ENCODE results near the gene ITPR1.

ITPR1 gene

DNA sequence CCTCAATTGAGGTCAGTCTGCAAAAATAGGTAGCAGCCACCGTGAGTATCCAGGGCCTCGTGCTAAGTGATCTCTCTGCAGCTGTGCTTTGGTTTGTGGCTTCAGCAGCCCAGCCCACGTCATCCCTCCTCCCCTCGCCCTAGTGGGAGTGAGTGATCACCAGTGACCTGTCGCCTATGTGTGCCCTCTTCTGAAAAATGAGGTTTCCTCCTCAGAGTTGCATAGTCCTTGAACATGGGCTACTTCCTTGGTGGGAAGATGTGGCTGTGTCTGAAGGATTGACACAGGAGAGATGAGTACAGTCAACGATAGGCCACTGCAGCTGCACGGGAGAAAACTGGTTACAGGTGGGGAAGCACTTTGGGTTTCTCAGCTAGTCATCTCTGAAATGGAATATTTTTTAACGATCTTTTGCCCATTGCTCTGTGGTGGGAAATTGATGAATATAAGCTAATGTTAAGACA lies 341.3 kb downstream of the ITPR1 start:
- no peaks in the 10 kb centered on the region for H3K27me3 ChIP-seq (replicated peaks; ENCODE audit: control insufficient read depth, insufficient read depth, low read length)
- H3K9ac ChIP-seq (ENCODE audit: low read length): no peak overlapping the region
- H3K4me1 ChIP-seq (ENCODE audit: control insufficient read depth, insufficient read depth, low read length): peaks cover 6% of the 10 kb centered on the region
- no peak overlapping the region for H3K4me3 ChIP-seq (ENCODE audit: low read length)
- no peak for DNase-seq (ENCODE audit: low read depth)
- peaks cover 8% of the 10 kb centered on the region for H3K36me3 ChIP-seq (ENCODE audit: control insufficient read depth, insufficient read depth, low read length, severe bottlenecking)
- H3K9me3 ChIP-seq (ENCODE audit: control insufficient read depth, low read length): no peaks in the 10 kb centered on the region

DNA sequence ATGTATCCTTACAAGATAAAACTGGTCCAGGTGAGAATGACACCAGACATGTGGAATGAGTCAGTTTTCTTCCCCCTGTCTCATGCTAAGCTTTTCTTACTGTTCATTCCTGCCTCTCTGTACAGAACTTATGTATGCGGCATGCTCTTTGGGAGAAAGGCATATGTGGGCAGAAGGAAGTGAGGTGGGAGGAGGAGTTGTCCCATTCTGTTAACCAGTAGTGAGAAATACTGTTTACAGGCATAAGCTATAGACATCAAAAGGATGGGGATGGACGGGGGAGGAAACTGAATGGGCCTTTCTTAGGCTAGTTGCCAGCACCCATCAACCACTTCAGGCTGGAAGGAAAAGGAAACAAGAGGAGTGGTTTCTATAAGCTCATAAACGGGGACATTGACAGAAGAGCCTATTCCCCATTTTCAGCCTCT lies 342.5 kb downstream of the ITPR1 start:
- no peaks in the 10 kb centered on the region for H3K9me3 ChIP-seq (ENCODE audit: control insufficient read depth, low read length)
- H3K4me3 ChIP-seq (ENCODE audit: low read length): no peak overlapping the region
- H3K36me3 ChIP-seq (ENCODE audit: control insufficient read depth, insufficient read depth, low read length, severe bottlenecking): peaks cover 8% of the 10 kb centered on the region
- H3K9ac ChIP-seq (ENCODE audit: low read length): no peak overlapping the region
- no peak for DNase-seq (ENCODE audit: low read depth)
- H3K4me1 ChIP-seq (ENCODE audit: control insufficient read depth, insufficient read depth, low read length): peaks cover 6% of the 10 kb centered on the region
- no peaks in the 10 kb centered on the region for H3K27me3 ChIP-seq (replicated peaks; ENCODE audit: control insufficient read depth, insufficient read depth, low read length)

DNA sequence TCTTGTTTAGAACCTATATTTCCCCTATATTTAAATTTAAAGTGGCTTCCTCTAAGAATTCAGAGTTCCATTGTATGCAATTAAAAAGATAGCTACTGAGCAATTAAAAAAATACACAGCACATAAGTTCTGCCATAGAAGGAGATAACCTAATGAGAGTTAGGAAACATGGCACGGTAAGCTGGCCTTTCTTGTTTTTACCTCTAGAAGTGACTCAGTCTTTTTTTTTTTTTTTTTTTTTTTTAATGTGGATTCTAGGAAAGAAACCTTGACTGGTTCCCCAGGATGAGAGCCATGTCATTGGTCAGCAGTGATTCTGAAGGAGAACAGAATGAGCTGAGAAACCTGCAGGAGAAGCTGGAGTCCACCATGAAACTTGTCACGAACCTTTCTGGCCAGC lies 343.4 kb downstream of the ITPR1 start:
- no peaks in the 10 kb centered on the region for H3K27me3 ChIP-seq (replicated peaks; ENCODE audit: control insufficient read depth, insufficient read depth, low read length)
- no peaks in the 10 kb centered on the region for H3K9me3 ChIP-seq (ENCODE audit: control insufficient read depth, low read length)
- no peaks in the 10 kb centered on the region for H3K4me1 ChIP-seq (ENCODE audit: control insufficient read depth, insufficient read depth, low read length)
- no peak overlapping the region for H3K9ac ChIP-seq (ENCODE audit: low read length)
- no peak for DNase-seq (ENCODE audit: low read depth)
- peaks cover 8% of the 10 kb centered on the region for H3K36me3 ChIP-seq (ENCODE audit: control insufficient read depth, insufficient read depth, low read length, severe bottlenecking)
- no peak overlapping the region for H3K4me3 ChIP-seq (ENCODE audit: low read length)

DNA sequence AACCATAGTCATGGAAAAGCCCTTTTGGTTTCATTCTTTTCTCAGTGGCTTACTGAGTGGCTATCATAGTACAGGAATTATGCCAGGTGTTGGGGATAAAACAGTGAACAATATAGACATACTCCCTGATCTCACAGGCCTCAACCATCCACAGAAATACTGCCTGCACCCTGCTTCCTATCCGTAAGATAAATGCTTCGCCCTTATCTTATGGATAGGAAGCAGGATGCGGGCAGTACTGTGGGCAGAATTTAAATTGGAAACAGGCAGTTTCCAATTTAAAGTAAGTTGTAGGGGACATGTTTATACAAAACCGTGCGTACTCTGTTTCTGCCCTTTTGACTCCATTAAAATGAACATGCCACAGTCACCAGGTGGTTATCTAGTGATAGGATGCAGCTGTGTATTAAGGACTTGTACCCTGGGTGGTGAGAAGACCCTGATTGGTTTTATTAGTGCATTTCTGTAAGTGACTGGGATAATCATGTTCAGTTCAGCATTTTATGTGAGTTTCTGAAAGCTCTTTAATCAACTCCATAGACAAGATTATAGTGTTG lies 344.3 kb downstream of the ITPR1 start:
- Histone ChIP-seq H3K9ac (ENCODE audit: low read length) (no peak overlapping the region), H3K36me3 (ENCODE audit: control insufficient read depth, insufficient read depth, low read length, severe bottlenecking) (peaks cover 8% of the 10 kb centered on the region), H3K27me3 (replicated peaks; ENCODE audit: control insufficient read depth, insufficient read depth, low read length) (no peaks in the 10 kb centered on the region), H3K4me3 (ENCODE audit: low read length) (no peak overlapping the region), H3K4me1 (ENCODE audit: control insufficient read depth, insufficient read depth, low read length) (no peaks in the 10 kb centered on the region), H3K9me3 (ENCODE audit: control insufficient read depth, low read length) (no peaks in the 10 kb centered on the region)
- no peak for DNase-seq (ENCODE audit: low read depth)

DNA sequence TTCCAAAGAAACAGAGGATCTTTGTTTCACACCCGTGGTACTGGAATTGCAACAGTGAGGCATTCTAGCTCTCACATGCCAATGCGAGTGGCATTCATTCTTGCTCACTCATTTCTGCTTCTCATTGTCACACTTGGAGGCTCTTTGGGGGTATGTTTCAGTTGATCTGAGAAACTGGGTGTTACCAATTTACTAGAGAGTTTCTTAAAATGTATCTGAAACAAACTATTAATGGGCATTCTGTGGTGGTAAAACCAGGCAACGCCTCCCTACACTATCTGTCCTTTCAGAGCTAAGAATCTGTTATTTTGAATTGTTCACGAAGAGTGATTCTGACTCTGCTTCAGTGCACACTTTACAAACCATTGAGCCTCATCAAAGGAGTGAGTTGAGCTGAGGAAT lies 345.5 kb downstream of the ITPR1 start:
- Histone ChIP-seq H3K36me3 (ENCODE audit: control insufficient read depth, insufficient read depth, low read length, severe bottlenecking) (peaks cover 8% of the 10 kb centered on the region), H3K27me3 (replicated peaks; ENCODE audit: control insufficient read depth, insufficient read depth, low read length) (no peaks in the 10 kb centered on the region), H3K9ac (ENCODE audit: low read length) (no peak overlapping the region), H3K4me1 (ENCODE audit: control insufficient read depth, insufficient read depth, low read length) (no peaks in the 10 kb centered on the region), H3K4me3 (ENCODE audit: low read length) (no peak overlapping the region), H3K9me3 (ENCODE audit: control insufficient read depth, low read length) (no peaks in the 10 kb centered on the region)
- DNase-seq (ENCODE audit: low read depth): no peak

DNA sequence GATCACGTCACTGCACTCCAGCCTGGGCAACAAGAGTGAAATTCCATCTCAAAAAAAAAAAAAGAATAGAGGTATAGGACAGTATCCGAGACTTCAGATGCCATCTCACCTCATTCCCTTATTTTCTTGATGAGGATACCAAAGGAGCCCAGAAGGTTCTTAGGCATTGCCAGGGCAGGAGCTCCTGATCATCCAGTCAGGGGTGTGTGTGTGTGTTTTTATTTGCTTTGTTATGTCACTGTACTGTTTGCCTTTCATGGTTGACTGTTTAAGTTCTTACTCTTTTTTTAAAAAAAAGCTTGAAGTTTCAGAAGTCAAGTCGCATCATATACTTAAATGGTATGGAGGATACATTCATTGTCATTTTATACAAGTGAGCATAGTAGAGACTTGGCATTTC lies 346.1 kb downstream of the ITPR1 start:
- peaks cover 8% of the 10 kb centered on the region for H3K36me3 ChIP-seq (ENCODE audit: control insufficient read depth, insufficient read depth, low read length, severe bottlenecking)
- no peaks in the 10 kb centered on the region for H3K9me3 ChIP-seq (ENCODE audit: control insufficient read depth, low read length)
- no peak for DNase-seq (ENCODE audit: low read depth)
- H3K4me1 ChIP-seq (ENCODE audit: control insufficient read depth, insufficient read depth, low read length): no peaks in the 10 kb centered on the region
- no peak overlapping the region for H3K4me3 ChIP-seq (ENCODE audit: low read length)
- no peaks in the 10 kb centered on the region for H3K27me3 ChIP-seq (replicated peaks; ENCODE audit: control insufficient read depth, insufficient read depth, low read length)
- no peak overlapping the region for H3K9ac ChIP-seq (ENCODE audit: low read length)

DNA sequence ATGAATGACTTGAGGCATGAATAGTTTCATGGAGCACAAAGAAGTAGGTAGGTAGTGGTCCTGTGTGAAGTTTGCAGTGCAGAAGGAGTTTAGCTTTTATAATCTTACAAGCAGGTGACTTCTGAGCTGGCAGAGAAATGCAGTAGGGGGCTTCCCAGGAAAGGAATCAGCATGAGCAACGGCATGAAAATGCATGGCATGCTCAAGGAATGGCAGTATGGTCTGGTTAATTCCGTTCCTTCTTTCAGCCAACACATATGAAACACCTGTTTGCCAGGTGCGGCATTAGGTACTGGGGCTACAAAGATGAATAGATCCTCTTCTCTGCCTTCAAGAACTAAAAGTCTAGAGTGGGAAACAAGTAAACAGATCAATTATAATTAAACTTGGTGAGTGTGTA lies 348.1 kb downstream of the ITPR1 start:
- no peak overlapping the region for H3K9ac ChIP-seq (ENCODE audit: low read length)
- DNase-seq (ENCODE audit: low read depth): no peak

DNA sequence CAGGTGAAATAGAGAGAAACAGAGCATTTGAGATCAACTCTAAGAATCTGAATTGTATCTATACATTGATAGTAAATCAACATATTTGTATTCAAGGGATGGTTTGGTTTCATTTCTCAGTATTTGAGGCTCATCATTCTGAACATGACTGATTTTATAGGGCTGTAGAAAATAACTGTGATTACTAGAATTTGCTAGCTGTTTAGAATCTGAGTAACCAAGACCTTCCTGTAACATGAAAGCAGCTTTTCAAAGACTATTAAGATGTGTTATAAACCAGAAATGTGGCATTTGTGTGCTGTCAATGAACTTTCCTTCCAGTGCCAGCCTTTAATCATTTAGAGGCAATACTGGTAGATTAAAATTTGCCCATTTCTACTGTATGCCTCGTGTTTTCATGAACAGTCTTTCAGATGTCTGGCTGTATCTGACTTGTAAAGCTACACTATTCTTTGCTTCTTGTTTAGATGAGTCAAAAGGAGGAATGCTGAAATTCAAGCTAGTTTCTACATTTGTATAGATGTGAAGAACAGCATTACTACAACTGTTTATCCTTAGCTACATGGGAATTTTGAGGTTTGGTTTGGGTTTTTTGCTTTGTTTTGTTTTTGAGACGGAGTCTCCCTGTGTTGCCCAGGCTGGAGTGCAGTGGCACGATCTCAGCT lies 348.8 kb downstream of the ITPR1 start:
- DNase-seq (ENCODE audit: low read depth): peak; percentile 37
- H3K4me1 ChIP-seq (ENCODE audit: control insufficient read depth, insufficient read depth, low read length): no peaks in the 10 kb centered on the region
- no peak overlapping the region for H3K4me3 ChIP-seq (ENCODE audit: low read length)
- no peak overlapping the region for H3K9ac ChIP-seq (ENCODE audit: low read length)
- H3K9me3 ChIP-seq (ENCODE audit: control insufficient read depth, low read length): no peaks in the 10 kb centered on the region
- no peaks in the 10 kb centered on the region for H3K27me3 ChIP-seq (replicated peaks; ENCODE audit: control insufficient read depth, insufficient read depth, low read length)
- H3K36me3 ChIP-seq (ENCODE audit: control insufficient read depth, insufficient read depth, low read length, severe bottlenecking): peaks cover 7% of the 10 kb centered on the region

More for the DNA sequence above, 348.1 kb downstream of the ITPR1 start:
- Histone ChIP-seq H3K4me3 (ENCODE audit: low read length) (no peak overlapping the region), H3K4me1 (ENCODE audit: control insufficient read depth, insufficient read depth, low read length) (no peaks in the 10 kb centered on the region), H3K36me3 (ENCODE audit: control insufficient read depth, insufficient read depth, low read length, severe bottlenecking) (peaks cover 8% of the 10 kb centered on the region), H3K9me3 (ENCODE audit: control insufficient read depth, low read length) (no peaks in the 10 kb centered on the region), H3K27me3 (replicated peaks; ENCODE audit: control insufficient read depth, insufficient read depth, low read length) (no peaks in the 10 kb centered on the region)

DNA sequence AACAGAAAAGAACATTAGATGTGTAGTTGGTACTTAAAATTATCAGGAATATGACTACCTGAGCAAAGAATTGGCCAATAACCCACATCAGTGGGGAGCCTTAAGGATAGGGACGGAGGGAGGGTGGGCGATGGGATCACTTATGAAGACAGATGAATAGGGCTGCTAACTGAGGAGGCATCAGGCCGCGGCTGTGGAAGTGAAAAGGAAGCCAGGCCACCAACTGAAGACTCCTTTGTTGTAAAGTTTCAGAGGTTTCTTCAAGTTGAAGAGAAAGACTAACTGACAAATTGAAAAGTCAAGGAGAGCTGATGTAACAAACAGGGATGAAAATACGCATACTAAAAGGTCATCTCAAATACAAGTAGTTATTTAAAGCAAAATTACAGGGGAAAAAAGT lies 350.5 kb downstream of the ITPR1 start:
- no peak for DNase-seq (ENCODE audit: low read depth)
- H3K9me3 ChIP-seq (ENCODE audit: control insufficient read depth, low read length): no peaks in the 10 kb centered on the region
- no peaks in the 10 kb centered on the region for H3K4me1 ChIP-seq (ENCODE audit: control insufficient read depth, insufficient read depth, low read length)
- H3K9ac ChIP-seq (ENCODE audit: low read length): no peak overlapping the region
- no peaks in the 10 kb centered on the region for H3K36me3 ChIP-seq (ENCODE audit: control insufficient read depth, insufficient read depth, low read length, severe bottlenecking)
- H3K27me3 ChIP-seq (replicated peaks; ENCODE audit: control insufficient read depth, insufficient read depth, low read length): no peaks in the 10 kb centered on the region
- no peak overlapping the region for H3K4me3 ChIP-seq (ENCODE audit: low read length)

DNA sequence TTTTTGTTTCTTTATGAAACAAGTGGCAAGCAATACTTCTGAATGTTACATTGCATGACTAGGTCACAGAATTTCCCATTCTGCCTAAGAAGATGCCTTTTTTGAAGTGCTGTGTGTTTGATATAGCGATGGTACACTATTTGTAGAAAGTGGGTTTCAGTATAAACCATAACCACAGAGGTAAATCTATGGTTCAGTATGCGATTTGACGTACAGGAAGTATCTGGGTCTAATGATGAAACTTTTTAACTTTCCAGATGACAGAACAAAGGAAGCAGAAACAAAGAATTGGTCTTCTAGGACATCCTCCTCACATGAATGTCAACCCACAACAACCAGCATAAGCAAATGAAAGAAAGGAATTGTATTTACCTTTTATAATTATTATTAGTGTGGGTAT lies 352.7 kb downstream of the ITPR1 start:
- Histone ChIP-seq H3K9ac (ENCODE audit: low read length) (no peak overlapping the region), H3K4me1 (ENCODE audit: control insufficient read depth, insufficient read depth, low read length) (no peaks in the 10 kb centered on the region), H3K9me3 (ENCODE audit: control insufficient read depth, low read length) (no peaks in the 10 kb centered on the region), H3K36me3 (ENCODE audit: control insufficient read depth, insufficient read depth, low read length, severe bottlenecking) (no peaks in the 10 kb centered on the region), H3K4me3 (ENCODE audit: low read length) (no peak overlapping the region), H3K27me3 (replicated peaks; ENCODE audit: control insufficient read depth, insufficient read depth, low read length) (no peaks in the 10 kb centered on the region)
- DNase-seq (ENCODE audit: low read depth): no peak

DNA sequence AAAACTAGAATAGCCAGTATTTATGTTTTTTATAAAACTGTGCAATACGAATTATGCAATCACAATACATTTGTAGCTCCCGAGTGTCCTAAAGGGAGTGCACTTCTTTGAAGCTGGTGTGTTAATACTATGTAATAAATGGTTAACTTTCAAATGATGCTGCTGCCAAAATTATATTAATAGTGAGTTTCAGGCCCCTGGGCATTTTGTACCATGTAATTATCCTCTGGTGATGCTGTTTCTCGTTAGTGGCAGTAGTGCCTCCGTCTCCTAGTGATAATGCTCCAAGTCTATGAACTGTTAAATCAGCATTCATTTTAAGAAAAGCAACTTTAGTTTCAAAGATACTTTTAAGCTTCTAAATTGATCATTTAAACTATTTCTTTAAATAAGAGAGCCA lies 353.4 kb downstream of the ITPR1 start:
- DNase-seq (ENCODE audit: low read depth): no peak
- H3K36me3 ChIP-seq (ENCODE audit: control insufficient read depth, insufficient read depth, low read length, severe bottlenecking): no peaks in the 10 kb centered on the region
- no peaks in the 10 kb centered on the region for H3K4me1 ChIP-seq (ENCODE audit: control insufficient read depth, insufficient read depth, low read length)
- no peak overlapping the region for H3K4me3 ChIP-seq (ENCODE audit: low read length)
- no peaks in the 10 kb centered on the region for H3K9me3 ChIP-seq (ENCODE audit: control insufficient read depth, low read length)
- H3K9ac ChIP-seq (ENCODE audit: low read length): no peak overlapping the region
- no peaks in the 10 kb centered on the region for H3K27me3 ChIP-seq (replicated peaks; ENCODE audit: control insufficient read depth, insufficient read depth, low read length)

Measured in adipocyte (in vitro differentiated cells).